Activated T-cell treated with anti-CD3 and anti-CD28 coated beads for 4 hours (primary cell): ENCODE measurements around the gene LHFPL3.

ENCODE experiments used
- DNase-seq: peaks from one replicate; pipeline ENCODE4 v3.0.0-alpha.2; 2020

Gene LHFPL3

DNA sequence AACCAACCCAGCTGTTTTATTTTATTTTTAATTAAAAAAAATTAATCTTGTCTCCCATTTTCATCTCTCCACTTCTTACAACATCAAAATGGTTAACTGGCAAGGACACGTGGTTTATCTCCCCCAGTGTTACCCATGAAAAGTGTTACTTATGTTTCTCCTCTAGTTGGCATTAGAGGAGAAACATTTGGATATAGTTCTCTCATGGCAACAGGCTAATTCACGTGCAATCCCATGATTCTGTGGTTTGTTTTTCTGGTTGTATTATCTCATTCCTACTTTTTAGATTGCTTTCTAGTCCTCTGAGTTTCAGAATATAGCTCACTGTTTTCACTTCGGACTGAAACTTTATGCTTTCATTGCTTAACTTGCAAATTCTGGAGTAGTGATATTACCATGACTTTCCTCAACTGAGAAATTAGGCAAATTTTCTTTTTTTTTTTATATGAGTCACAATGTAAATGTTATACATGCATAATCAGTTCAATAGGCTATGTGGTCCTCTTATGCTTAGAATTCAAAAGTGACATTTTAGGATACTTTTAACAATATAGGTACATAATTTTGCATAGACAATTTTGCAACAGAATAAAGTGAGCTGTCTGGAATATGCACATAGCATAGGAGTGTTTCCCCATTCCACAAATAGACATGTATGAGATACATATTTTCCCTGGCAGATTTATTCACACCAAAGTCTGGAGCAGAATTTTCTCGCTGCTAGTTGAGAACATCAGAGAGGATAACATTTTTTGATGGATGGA, 43.0 kb downstream of the LHFPL3 start:
- DNase-seq, result no peak

DNA sequence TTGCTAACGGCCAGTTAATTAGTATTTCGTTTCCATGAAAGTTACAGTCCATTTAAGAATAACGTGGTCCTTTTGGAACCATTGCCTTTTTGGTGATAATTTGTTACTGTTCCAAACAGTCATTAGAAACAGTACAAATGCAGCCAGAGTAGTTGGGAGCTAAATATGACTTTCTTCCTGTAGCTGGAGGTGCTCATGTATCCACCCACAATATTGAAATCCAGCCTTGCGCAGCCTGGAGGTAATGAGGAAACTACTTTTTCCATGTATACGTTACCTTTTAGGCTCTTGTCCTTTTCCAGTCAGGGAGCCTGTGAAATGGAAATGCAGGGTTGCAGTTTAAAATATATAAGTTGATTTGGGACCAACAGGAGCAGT, 43.6 kb downstream of the LHFPL3 start:
- no peak for DNase-seq

DNA sequence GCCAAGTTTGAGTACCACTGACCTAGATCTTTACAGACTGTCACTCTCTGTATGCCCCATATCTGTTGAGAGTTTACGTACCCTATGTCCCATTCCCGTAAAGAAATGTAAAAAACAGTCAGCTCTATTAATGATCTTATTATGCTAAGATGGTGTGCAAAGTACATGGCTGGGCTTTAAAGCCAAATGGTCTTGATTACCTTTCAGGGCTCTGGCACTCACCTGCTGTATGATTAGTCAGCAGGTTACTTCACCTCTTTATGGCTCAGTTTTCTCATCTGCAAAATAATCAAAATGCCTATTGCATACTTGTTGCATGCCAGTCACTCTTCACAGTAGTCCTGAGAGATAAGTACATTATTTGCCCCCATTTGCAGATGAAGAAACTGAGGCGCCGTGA, 54.2 kb downstream of the LHFPL3 start:
- DNase-seq, result no peak

DNA sequence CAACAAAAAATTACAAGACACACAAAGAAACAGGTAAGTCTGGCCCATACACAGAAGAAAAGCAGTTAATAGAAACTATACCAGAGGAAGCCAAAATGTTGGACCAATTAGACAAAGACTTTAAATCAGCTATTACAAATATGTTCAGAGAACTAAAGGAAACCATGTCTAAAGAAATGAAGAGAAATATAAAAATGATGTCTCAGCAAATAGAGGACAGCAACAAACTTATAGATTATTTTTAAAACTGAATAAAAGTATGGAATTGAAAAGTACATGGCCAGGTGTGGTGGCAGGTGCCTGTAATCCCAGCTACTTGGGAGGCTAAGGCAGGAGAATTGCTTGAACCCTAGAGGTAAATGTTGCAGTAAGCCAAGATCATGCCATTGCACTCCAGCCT, 58.5 kb downstream of the LHFPL3 start:
- DNase-seq, result no peak

DNA sequence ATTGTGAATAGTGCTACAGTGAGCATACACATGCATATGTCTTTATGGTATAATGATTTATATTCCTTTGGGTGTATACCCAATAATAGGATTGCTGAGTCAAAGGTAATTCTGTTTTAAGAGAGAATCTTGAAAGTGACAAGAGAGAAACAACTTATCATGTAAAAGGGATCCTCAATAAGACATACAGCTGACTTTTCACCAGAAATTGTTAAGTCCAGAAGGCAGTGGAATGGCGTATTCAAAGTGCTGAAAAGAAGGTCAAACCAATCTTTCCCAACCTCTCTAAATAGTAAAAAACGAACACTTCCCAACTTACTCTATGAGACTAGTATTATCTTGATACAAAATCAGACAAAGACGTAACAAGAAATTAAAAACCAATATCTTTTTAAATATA, 59.8 kb downstream of the LHFPL3 start:
- DNase-seq, result no peak

DNA sequence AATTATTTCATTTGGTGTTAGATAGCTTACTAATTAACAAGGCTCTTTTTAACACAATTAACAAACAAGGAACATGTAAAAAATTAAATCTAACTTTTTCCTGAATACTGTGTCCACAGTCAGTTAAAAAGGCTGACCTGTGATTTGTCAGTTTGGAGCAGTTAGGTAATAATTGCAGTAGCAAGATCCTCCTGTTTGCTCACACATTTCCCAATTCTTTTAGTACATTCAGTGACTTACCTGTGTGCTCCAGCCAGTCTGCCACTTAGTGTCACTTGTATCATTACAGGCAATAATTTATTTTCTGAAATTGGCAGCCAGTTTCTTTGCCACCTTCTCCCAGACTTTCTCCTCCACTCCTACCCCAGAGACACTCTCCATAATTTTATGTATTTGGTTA, 66.8 kb downstream of the LHFPL3 start:
- no peak for DNase-seq

DNA sequence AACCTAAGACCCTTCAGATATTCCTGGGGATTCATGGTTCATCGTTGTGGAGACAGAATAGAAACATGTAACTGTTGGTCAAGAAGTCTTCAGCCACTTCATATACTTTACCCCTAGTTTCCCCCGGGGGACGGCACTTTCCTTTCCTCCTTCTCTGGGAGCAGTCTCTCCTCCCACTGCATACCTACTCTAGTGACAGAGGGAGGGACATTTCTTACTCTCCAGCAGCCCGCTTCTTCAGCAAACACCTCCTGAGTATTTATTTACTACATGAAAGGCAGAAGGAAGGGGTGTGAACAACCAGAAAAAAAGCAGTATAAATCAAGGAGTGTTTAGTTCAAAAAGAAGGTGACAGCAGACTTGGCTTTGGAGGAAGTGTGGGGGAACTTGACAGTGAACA, 69.0 kb downstream of the LHFPL3 start:
- no peak for DNase-seq

DNA sequence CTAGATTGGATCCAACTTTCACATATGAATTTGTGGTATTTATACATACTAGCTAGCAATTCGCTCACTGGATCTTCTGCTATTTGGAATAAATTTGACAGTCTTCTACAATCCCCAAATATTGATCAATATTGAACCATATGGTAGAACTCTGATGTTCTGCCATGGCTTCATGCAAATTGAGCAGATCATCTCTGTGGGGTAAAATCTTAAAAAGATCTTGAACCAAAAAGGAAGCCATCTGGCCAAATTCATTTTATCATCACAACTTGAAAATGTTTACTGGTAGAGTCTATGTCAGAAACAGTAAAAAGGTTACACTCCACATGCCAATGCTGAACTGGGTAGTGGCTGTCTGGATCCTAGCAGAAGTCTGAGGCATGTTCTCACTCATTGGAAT, 80.0 kb downstream of the LHFPL3 start:
- DNase-seq, result no peak

DNA sequence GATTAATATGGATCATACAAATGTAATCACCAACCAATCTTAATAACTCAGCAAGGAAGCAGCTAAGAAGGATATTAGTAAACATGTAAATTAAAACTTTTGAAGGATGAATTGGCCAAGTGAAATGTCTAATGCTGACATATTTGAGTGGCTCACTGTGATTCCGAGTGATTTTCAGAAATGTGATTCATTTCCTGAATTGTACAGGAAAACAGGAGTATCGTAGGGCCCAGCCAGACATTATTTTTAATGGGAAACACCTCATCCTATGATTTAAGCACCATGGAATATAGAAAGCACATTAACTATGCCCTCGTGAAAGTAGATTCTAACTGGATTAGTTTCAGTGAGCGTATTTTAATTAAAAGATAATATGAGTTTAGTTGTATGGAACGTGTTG, 82.3 kb downstream of the LHFPL3 start:
- no peak for DNase-seq

DNA sequence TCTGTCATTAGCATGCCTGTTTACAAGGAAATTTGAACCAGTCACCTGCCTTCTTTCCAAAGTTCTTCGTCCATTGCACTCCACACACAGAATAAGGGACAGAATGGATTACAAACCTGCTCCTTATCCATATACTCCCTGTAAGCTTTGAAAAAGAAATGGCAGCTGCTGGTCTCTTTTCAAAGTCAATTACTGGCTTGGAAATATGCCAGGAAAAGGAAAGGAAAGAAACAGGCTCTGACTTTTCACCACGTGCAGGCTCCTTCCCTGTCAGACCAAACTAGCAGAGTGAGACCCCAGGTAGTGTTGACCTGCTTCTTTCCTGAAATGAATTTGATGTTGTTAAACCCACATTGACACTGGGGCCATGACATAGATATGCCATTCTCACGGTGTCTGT, 84.5 kb downstream of the LHFPL3 start:
- DNase-seq, result no peak

DNA sequence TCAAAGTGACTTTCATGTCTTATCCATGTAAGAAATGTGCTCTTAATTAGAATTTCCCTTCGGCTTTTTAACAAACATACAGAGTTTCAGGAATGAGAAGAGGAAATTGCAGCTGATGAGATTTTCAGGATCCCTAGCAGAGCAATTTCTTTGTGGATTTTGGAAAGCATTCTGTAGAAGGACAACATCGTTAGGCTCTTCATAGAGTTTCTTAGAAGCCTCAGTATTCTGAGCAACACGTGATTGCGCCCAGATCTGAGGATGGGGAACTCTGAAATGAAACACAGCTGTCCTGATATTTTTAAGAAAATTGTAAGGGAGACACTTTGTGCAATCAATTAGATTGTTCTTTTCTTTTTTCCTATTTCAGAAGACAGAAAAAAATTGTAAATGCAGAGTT, 85.8 kb downstream of the LHFPL3 start:
- DNase-seq, result no peak

DNA sequence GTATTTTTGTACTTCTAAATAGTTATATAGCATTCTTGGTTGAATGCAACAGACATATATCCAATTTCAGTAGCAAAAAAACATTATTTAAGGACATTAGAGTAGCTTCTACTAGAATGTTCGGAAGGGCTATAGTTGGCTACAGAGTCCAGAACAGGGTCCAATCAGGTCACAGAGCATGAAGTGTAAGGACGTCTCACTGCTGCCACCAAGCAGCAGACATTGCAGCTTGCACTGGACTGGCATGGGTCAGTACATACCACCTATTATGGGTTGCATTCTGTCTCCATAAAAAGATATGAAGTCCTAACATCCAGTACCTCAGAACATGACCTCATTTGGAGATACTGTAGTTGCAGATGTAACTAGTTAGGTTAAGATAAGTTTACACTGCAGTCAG, 87.3 kb downstream of the LHFPL3 start:
- no peak for DNase-seq

DNA sequence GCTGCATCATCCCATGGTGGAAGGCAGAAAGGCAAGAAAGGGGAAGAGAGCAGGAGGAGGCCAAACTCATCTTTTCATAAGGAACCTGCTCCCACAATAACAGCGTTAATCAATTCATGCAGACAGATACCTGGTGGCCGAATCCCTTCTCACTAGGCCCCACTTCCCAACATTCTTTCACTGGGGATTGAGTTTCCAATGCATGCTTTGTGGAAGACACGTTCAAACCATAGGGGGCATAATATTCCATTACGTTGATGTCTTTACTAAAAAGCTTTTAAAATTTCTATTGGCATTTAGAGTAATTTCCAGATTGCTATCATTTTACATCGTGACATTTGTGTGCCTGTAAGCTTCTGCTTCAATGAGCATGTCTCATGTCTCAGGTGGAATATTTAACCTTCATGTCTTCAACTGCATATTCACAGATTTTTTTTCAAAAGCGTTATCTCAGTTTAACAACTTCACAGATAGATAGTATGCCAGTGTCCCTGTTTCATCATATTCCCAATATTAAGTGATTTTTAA, 88.5 kb downstream of the LHFPL3 start:
- no peak for DNase-seq

DNA sequence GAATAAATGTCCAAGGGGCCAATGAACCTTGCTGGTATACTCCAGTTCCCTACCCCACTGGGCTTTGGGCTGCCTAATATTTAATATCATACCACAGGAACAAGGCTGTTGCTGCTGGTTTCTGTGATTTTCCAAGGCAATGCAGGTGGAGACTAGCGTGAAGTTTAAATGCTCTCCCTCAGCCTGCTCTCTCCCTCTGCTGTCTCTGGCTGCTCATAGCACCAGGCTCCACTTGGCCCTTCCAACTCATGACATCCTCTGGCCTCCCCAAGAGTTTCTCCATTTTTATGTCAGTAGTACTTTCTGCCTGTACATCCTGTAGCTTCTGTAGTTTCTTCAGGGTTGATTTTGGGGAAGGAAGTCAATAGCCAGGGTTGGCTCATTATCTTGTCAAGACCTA, 103.5 kb downstream of the LHFPL3 start:
- no peak for DNase-seq

DNA sequence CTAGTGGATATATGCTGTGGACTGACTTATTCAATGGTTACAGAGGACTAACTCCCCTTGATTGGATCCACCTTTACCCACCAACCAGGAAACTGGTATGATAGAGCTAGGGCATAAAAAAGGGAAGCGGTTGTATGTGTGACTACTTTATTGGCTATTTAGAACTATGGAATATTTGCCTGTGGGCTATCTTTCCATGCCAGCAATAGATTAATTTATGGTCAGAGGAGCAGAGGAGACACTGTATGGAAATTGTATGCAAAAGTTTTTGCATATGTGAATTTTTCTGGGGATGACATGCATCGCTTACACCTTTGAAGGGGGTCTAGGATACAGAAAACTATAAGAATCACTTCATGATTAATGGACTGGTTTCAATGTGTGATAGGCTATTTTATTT, 105.7 kb downstream of the LHFPL3 start:
- DNase-seq, result no peak

DNA sequence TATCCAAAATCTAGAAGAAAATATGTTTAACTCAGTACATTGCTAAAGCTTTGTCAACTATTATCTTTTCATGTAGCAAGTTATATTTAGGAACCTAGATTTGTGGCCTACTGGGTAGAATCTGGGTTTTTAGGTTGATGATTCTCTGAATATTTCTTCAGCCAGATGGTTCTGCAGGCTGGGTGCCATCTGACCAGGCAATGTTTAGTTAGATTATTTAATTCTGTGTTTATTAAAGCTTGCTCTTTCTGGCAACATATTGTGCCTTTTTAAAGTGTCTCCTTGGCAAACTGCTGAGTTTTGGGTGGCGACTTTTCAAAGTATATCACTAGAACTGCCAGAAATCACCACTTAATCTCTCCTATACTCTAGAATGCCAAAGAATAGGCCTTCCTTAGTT, 114.1 kb downstream of the LHFPL3 start:
- no peak for DNase-seq

DNA sequence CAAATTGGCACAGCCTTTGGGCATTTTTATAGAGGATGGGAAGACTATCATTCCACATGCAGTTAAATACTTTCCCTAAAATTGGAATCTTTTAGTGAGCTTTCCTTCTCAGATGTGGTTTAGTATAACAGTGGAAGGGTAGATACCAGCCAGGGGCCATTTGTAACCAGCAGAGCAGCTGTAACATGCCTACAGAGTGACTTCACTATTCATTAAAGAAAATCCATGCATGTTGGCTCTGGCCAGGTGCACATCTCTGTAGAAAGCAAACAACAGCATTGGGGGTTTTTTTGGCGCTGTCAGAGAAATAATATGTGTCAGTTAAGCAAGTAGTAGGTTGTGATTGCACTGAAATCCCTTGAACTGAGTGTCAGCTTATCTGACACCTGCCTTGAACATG, 115.6 kb downstream of the LHFPL3 start:
- no peak for DNase-seq

DNA sequence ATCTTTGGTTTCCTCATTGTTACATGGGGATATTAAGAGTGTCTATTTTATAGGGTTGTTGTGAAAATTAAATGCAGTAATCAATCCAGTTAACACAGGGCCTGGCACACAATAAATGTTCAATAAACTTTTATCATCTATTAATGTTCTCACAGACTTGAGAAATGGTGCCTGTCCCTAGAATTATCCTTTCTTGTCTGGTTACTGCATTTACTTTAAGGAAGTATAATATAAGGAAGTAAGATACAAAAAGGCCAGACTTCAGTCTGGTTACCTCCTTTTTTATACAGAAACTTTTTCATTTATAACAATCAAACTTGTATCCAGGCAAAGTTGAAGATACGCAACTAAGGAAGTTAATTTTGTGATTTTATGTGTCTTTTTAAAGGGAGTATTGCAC, 117.0 kb downstream of the LHFPL3 start:
- DNase-seq, result no peak

DNA sequence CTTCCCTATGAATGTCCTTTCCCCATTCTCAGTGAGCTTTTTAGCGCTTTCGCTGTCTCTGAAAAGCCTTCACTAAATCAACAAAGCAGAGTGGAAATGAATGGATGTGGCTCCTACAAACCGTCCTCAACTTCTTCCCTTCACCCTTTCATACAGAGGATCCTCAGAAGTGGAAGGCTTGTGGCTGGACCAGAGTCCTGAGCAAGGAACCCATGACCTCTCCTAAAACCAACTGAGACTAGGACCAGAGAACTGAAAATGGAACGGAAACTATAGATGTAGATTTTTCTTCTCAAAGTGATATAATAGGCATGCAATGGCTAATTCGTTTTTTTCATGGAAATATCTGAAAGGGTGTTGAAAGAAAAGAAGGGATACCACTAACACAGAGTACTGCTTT, 122.5 kb downstream of the LHFPL3 start:
- no peak for DNase-seq

DNA sequence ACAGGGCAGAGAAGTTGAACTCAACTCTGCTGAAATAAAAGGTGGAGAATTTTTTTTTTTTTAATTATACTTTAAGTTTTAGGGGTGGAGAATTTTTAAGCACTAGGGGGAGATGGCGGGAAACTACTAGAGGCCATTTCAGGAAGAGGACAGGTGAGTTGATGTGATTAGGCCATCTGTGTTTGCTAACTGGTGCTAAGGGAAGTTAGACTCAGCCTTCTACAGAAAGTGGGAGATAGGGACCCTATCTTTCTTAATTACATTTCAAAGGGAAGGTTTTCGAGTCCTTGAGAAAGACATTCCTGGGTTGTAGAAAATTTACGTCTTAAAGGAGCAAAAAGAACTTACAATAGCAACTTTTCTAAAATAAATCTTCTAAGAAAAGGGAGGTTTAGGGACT, 124.8 kb downstream of the LHFPL3 start:
- no peak for DNase-seq

DNA sequence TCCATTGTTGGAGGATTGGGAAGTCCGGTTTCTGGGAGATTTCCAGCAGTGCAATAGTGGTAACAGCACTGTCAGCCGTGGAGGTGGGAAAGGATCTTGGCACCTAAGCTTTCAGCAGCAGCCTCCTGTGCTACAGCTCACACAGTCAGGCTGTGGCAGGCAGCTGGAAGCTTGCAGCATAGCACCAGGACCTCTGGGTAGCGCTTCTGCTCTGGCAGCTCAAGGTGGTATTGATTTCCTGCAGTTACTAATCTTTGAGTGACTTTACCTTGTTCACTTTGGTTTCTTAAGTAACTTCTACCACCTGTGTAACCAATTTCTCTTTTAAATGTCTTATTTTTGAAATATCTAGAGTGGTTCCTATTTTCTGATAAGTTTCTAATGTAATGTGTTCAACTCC, 130.5 kb downstream of the LHFPL3 start:
- DNase-seq, result no peak

DNA sequence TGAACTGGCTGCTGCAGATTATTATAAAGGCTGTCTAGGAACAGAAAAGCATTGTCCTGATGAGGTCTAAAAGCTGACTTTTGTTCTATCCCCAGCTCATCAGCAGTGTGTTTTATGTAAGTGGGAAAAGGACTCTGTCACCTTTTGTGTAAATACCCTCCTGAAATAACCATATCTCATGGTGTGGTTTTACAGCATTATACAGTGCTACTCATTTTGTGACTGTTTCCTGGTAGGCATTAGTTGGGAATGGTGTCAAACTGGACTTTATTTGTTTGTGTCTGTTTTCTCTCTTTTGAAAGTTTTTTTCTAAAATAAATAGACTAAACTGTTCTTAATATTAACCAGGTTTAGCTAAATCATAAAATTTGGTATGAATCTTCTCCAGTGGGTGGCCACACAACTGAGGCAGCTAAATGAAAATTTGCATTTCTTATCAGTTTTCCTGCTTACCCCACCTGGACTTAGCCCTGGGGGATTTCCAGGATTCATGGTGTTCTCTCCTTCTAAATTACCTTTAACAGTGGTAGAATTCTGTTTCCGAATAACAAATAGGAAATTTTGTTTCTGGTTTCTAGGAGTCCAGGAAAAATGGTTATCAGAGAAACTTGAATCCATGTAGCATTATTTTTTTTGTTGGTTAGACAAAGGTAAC, 140.9 kb downstream of the LHFPL3 start:
- no peak for DNase-seq

DNA sequence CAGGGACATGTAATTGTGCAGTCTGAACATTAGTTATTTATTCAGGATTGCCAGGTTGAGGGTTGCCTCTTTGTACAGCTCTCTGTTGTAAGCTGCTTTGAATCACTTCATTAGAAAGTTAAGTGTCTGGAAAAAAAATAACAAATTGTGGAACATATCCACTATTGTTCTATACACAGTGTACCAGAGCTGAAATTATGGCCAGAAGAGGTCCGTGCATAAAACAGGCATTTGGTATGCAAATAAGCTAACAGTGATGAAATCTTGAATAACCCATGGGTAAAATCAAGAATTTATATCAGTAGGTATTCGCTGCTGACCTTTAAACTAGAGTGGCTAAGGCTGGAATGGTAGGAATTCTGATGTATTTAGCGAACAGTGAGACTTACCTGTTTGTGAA, 152.1 kb downstream of the LHFPL3 start:
- no peak for DNase-seq

DNA sequence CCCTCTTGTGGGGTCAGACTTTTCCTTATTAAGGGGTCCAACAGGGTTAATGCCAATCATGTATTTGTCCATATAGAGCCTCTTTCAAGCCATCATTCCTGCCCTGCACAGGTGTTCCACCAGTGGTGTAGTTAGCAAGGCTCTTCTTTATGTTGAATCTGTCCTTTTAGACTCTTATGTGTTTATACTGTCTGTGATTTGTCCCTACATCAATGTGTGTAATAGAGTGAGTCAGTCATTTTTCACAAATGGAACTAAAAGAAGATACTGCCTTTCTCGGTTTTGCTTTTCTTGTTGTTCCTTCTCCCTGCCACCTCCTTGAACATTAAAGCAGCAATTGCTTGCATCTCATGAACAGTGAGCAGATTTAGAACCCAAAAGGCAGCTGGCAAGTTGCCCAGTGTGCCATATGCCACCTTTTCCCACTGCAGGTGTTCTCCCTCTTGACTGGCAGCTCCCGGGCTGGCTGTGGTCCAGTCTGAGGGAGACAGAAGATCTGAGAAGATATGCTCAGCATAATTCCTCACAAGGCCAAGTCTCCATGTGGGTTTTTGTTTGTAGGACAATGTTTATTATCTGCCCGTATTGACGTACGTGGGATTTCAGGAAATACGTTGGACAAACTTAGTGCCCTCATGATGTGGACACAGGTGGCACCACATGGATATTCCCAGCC, 154.1 kb downstream of the LHFPL3 start:
- no peak for DNase-seq
